NCI-H2029 treated with DMSO at 0.1 percent for 48 hours (cell line): Measurements from ENCODE around the gene PPP3CA.
A peak's percentile ranks its signal among the peaks of the same experiment; 100 is the strongest.
"Not testable (repeated sequence)": the region's sequence is repeated elsewhere in the genome, so short reads cannot be mapped to it uniquely, and the experiment has no call there.

Experiments used
- DNase-seq: peaks from one replicate; lab custom pipeline; 2025; lab: John Stamatoyannopoulos, UW

The PPP3CA gene

GRCh38 chr4:101211146-101211553, 136.2 kb downstream of the PPP3CA start:
- no peak for DNase-seq

- no peak for DNase-seq
Measured at GRCh38 chr4:101210331-101210730, 137.0 kb downstream of the PPP3CA start.

GRCh38 chr4:101208171-101208570, 139.2 kb downstream of the PPP3CA start:
- DNase-seq: no peak

GRCh38 chr4:101205916-101206315, 141.4 kb downstream of the PPP3CA start:
- DNase-seq: no peak

- no peak for DNase-seq
Measured at GRCh38 chr4:101201421-101201820, 145.9 kb downstream of the PPP3CA start.

- DNase-seq: no peak
Measured at GRCh38 chr4:101200561-101200960, 146.8 kb downstream of the PPP3CA start.

GRCh38 chr4:101199507-101200285, 147.6 kb downstream of the PPP3CA start:
- DNase-seq: no peak

GRCh38 chr4:101198682-101199339, 148.5 kb downstream of the PPP3CA start:
- peak; percentile 92 for DNase-seq

- DNase-seq: no peak
Measured at GRCh38 chr4:101197350-101197749, 150.0 kb downstream of the PPP3CA start.

- DNase-seq: no peak
Measured at GRCh38 chr4:101192244-101192643, 155.1 kb downstream of the PPP3CA start.

GRCh38 chr4:101191302-101192098, 155.8 kb downstream of the PPP3CA start:
- peak; percentile 54 for DNase-seq

GRCh38 chr4:101190751-101191150, 156.6 kb downstream of the PPP3CA start:
- DNase-seq: no peak

GRCh38 chr4:101188906-101189305, 158.4 kb downstream of the PPP3CA start:
- no peak for DNase-seq

GRCh38 chr4:101187841-101188240, 159.5 kb downstream of the PPP3CA start:
- no peak for DNase-seq

- DNase-seq: no peak
Measured at GRCh38 chr4:101186567-101187184, 160.7 kb downstream of the PPP3CA start.

- DNase-seq: no peak
Measured at GRCh38 chr4:101184668-101185067, 162.7 kb downstream of the PPP3CA start.

GRCh38 chr4:101183666-101184373, 163.5 kb downstream of the PPP3CA start:
- DNase-seq: no peak

- DNase-seq: no peak
Measured at GRCh38 chr4:101183221-101183620, 164.1 kb downstream of the PPP3CA start.

GRCh38 chr4:101182688-101183087, 164.6 kb downstream of the PPP3CA start:
- DNase-seq: not testable (repeated sequence)

GRCh38 chr4:101178731-101179130, 168.6 kb downstream of the PPP3CA start:
- no peak for DNase-seq

GRCh38 chr4:101177154-101177553, 170.2 kb downstream of the PPP3CA start:
- DNase-seq: no peak
